C4-2B (cell line): Measurements from ENCODE around the gene KSR2.

Source experiments
- ZFX ChIP-seq: fragments of 450-650 bp; IDR thresholded peaks from 2 replicates; pipeline ENCODE4 v1.6.1; 2017
- TF ChIP-seq, protein P1 (sequence below): fragments of 450-650 bp; conservative IDR thresholded peaks from 2 replicates; pipeline ENCODE4 v1.5.1; 2017; ENCODE audit warnings: mild to moderate bottlenecking

DNA sequence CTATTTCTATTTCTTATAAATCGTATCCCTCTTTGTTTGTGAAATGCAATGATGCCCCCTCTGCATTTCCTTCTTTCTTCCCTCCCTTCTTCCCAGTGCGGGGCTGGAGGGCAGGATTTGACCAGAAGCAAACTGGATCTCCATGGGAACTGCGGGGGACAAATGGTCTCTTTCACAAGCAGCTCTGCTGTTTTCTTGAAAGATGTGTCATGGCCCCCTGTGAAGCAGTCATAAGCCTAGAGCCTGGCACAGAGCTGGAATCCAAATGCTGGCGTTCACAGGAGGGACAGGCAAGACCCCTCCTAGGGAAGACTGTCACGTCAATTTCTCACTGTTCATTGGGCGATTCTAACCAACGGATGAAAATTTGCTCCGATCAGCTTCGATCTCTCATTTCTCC is 403.9 kb downstream of the KSR2 start:
- TF ChIP-seq, protein P1, sequence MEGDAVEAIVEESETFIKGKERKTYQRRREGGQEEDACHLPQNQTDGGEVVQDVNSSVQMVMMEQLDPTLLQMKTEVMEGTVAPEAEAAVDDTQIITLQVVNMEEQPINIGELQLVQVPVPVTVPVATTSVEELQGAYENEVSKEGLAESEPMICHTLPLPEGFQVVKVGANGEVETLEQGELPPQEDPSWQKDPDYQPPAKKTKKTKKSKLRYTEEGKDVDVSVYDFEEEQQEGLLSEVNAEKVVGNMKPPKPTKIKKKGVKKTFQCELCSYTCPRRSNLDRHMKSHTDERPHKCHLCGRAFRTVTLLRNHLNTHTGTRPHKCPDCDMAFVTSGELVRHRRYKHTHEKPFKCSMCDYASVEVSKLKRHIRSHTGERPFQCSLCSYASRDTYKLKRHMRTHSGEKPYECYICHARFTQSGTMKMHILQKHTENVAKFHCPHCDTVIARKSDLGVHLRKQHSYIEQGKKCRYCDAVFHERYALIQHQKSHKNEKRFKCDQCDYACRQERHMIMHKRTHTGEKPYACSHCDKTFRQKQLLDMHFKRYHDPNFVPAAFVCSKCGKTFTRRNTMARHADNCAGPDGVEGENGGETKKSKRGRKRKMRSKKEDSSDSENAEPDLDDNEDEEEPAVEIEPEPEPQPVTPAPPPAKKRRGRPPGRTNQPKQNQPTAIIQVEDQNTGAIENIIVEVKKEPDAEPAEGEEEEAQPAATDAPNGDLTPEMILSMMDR: no peak
- TF ChIP-seq ZFX: no peak
